CD4-positive, alpha-beta T cell (primary cell): ENCODE results near the gene FCRLB. TPM values are rescaled to one million over a fixed set of nuclear protein-coding genes. Genes with fewer than 3 reads are reported as not detected.

Source experiments
- ATAC-seq: fragments of 200-7000 bp; cut with Tn5 transposase; one replicate; pipeline ENCODE4 v1.10.0; 2022; ENCODE audit warnings: mild to moderate bottlenecking; ENCODE audit not compliant: poor library complexity
- CTCF ChIA-PET: fragments of 350-600 bp; sonication (Branson Sonifier 250); formaldehyde crosslinking; loops from one replicate; lab custom pipeline; 2021; ENCODE audit warnings: antibody characterized with exemption, inconsistent platforms; lab: Charles Lee
- POLR2A ChIA-PET: fragments of 350-600 bp; sonication (Branson Sonifier 250); formaldehyde crosslinking; loops from one replicate; lab custom pipeline; 2021; ENCODE audit warnings: antibody characterized with exemption, inconsistent platforms; lab: Charles Lee
- DNase-seq, 14 experiments: peaks; one replicate each; pipeline ENCODE4 v3.0.0-alpha.2; 2013 to 2020; ENCODE audit warnings: mixed read lengths in 2 of 14
- H3K27ac ChIP-seq, 2 donors: one replicate each; pipeline versions ENCODE4 v1.5.1 to v1.7.0; 2013; ENCODE audit warnings: low read length in 2 of 2, low read depth in 1 of 2, mild to moderate bottlenecking in 1 of 2
- H3K27me3 ChIP-seq, 2 experiments: 1 replicate in 1 of 2; 2 replicates in 1 of 2; pipeline versions ENCODE4 v1.6.1 to v1.7.0; 2013; ENCODE audit warnings: low read length in 2 of 2, control low read depth in 1 of 2, mild to moderate bottlenecking in 1 of 2, moderate library complexity in 1 of 2; ENCODE audit not compliant: insufficient read depth in 2 of 2, control insufficient read depth in 1 of 2
- H3K36me3 ChIP-seq: one replicate; pipeline ENCODE4 v1.6.1; 2013; ENCODE audit warnings: low read length, control low read depth; ENCODE audit not compliant: insufficient read depth
- H3K4me1 ChIP-seq: one replicate; pipeline ENCODE4 v1.6.1; 2013; ENCODE audit warnings: low read length, control low read depth; ENCODE audit not compliant: insufficient read depth
- H3K4me3 ChIP-seq: one replicate; pipeline ENCODE4 v1.5.1; 2013; ENCODE audit warnings: mild to moderate bottlenecking, low read length, moderate library complexity
- H3K9me3 ChIP-seq, 2 experiments: 1 replicate in 1 of 2; 2 replicates in 1 of 2; pipeline versions ENCODE4 v1.6.1 to v1.7.0; 2013; ENCODE audit warnings: low read length in 2 of 2, mild to moderate bottlenecking in 2 of 2, control low read depth in 1 of 2, moderate library complexity in 1 of 2; ENCODE audit not compliant: control insufficient read depth in 1 of 2, insufficient read depth in 1 of 2
- H3K27ac Mint-ChIP-seq: one replicate; pipeline ENCODE4 v1.8.0; 2020; ENCODE audit warnings: mixed read lengths
- H3K27me3 Mint-ChIP-seq: one replicate; pipeline ENCODE4 v1.8.0; 2021; ENCODE audit warnings: mixed read lengths
- H3K36me3 Mint-ChIP-seq: one replicate; pipeline ENCODE4 v1.8.0; 2021; ENCODE audit warnings: low read depth, mixed read lengths
- H3K4me1 Mint-ChIP-seq: one replicate; pipeline ENCODE4 v1.8.0; 2021; ENCODE audit warnings: low read depth, mixed read lengths
- H3K4me3 Mint-ChIP-seq: one replicate; pipeline ENCODE4 v1.8.0; 2020; ENCODE audit warnings: mild to moderate bottlenecking, mixed read lengths
- H3K9me3 Mint-ChIP-seq: one replicate; pipeline ENCODE4 v1.8.0; 2020; ENCODE audit warnings: mixed read lengths
- CTCF ChIP-seq: fragments of 200-600 bp; IDR thresholded peaks from one replicate; pipeline ENCODE4 v1.8.0; 2022; ENCODE audit warnings: antibody characterized with exemption, mild to moderate bottlenecking
- intact Hi-C, 2 experiments: fragments of 100-400 bp; cut with DNase I in 1 of 2; cut with micrococcal nuclease in 1 of 2; formaldehyde crosslinking; loops; one replicate each; pipeline versions ENCODE4 v1.15.1 to v1.9.0; 2023 to 2025; cut with DNase I, micrococcal nuclease
- total RNA-seq, 174 experiments: library from RNA in 2 of 174; stranded (reverse) in 2 of 174; gene quantifications; one replicate each; pipeline ENCODE4 v1.2.3 and lab custom pipeline; 2021 to 2026

Gene FCRLB
- total RNA-seq, 2 experiments from 2014 or later: 0.11 TPM; not detected in 1

GRCh38 chr1:161747801-161748200 lies 26.5 kb downstream of the FCRLB start:
- DNase-seq (no peak), ATAC-seq (no peak)
- Histone ChIP-seq H3K27ac (no peak overlapping the region), H3K4me3 (no peak overlapping the region), H3K36me3 (peaks cover 13% of the 10 kb centered on the region), H3K27me3 (no peaks in the 10 kb centered on the region), H3K9me3 (no peaks in the 10 kb centered on the region), H3K4me1 (peaks cover 20% of the 10 kb centered on the region)
- Mint-ChIP-seq H3K9me3 (no peaks in the 10 kb centered on the region), H3K36me3 (peaks cover 25% of the 10 kb centered on the region), H3K4me3 (peak overlapping the region; percentile 99), H3K27ac (no peak overlapping the region), H3K4me1 (peaks cover 33% of the 10 kb centered on the region), H3K27me3 (peaks cover 9% of the 10 kb centered on the region)
- TF ChIP-seq CTCF: no peak
- POLR2A ChIA-PET: interaction anchor here (0.6 to 0.9 kb wide), 2 partner anchors 22 to 186 kb away, joined by 3 to 5 read pairs; no protein-coding TSS in a partner anchor
- CTCF ChIA-PET: no interaction called here
- intact Hi-C loops: loop anchor here (5.0 to 10.0 kb wide), 3 partner anchors 183 to 523 kb away; partner anchors contain the start of genes APOA2 (in 2 of the 2) and TOMM40L (in 2 of the 2)

GRCh38 chr1:161749509-161750407 lies 28.4 kb downstream of the FCRLB start, which contains the start of gene DUSP12:
Gene DUSP12, plus strand, starts transcription at chr1:161749786. Its CDS starts 16 bp downstream, at chr1:161749802.
- H3K4me1 Mint-ChIP-seq: peaks cover 43% of the 10 kb centered on the region

More at GRCh38 chr1:161749509-161750407, 28.4 kb downstream of the FCRLB start, which contains the start of gene DUSP12:
- H3K9me3 ChIP-seq: no peaks in the 10 kb centered on the region
- H3K4me1 ChIP-seq: peaks cover 20% of the 10 kb centered on the region
- DNase-seq (peak; percentile 75 to 94 (median 82)), ATAC-seq (peak; percentile 96)
- Mint-ChIP-seq H3K4me3 (peak within 1 kb of the TSS; percentile 99), H3K27ac (peak within 1 kb of the TSS; percentile 91), H3K9me3 (no peaks in the 10 kb centered on the region), H3K36me3 (peaks cover 43% of the 10 kb centered on the region), H3K27me3 (peaks cover 8% of the 10 kb centered on the region)
- TF ChIP-seq CTCF: no peak
- peak within 1 kb of the TSS; percentile 95 for H3K4me3 ChIP-seq
- H3K27me3 ChIP-seq: no peaks in the 10 kb centered on the region
- intact Hi-C loops: loop anchor here (1.0 to 10.0 kb wide), 4 partner anchors 14 to 525 kb away; partner anchors contain the start of genes APOA2 (in 2 of the 2) and TOMM40L (in 2 of the 2)
- H3K27ac ChIP-seq: peak within 1 kb of the TSS; percentile 70 to 73
- peaks cover 32% of the 10 kb centered on the region for H3K36me3 ChIP-seq
- POLR2A ChIA-PET: interaction anchor here (0.6 to 2.4 kb wide), 21 partner anchors 8 to 1826 kb away, joined by 3 to 39 read pairs (median 5); partner anchors contain the start of genes ATF6 and IGSF8
- CTCF ChIA-PET: interaction anchor here (0.6 to 1.8 kb wide), 10 partner anchors 8 to 287 kb away, joined by 3 to 8 read pairs (median 4); partner anchors contain the start of gene ATF6
